GM23248 (cell line): Measurements from ENCODE around the gene MEG3.
"Not testable (repeated sequence)": the region's sequence is repeated elsewhere in the genome, so short reads cannot be mapped to it uniquely, and the experiment has no call there.

Experiments
- EZH2 ChIP-seq: fragments of 200-600 bp; sonication (generic); IDR thresholded peaks from 2 replicates; pipeline ENCODE4 v1.6.1; 2018; ENCODE audit warnings: antibody characterized with exemption, mild to moderate bottlenecking; ENCODE audit not compliant: insufficient read depth, poor library complexity, severe bottlenecking
- EZH2phosphoT487 ChIP-seq: fragments of 200-600 bp; sonication (generic); IDR thresholded peaks from 2 replicates; pipeline ENCODE4 v1.6.1; 2018; ENCODE audit warnings: antibody characterized with exemption, moderate library complexity, mild to moderate bottlenecking, low read depth; ENCODE audit not compliant: insufficient read depth

GRCh38 chr14:100801433-100801832 lies 24.5 kb upstream of the MEG3 start:
- TF ChIP-seq EZH2phosphoT487, EZH2: not testable (repeated sequence)
